Mesodermal cell (in vitro differentiated cells): ENCODE measurements around the gene CDH16.

ENCODE experiments used
- H3K27ac ChIP-seq: 2 replicates; pipeline ENCODE4 v1.7.0; 2013; ENCODE audit warnings: mild to moderate bottlenecking, low read depth, low read length, moderate library complexity; ENCODE audit not compliant: severe bottlenecking
- H3K36me3 ChIP-seq: 2 replicates; pipeline ENCODE4 v1.7.1; 2013; ENCODE audit warnings: mild to moderate bottlenecking, low read length, moderate library complexity; ENCODE audit not compliant: control insufficient read depth, insufficient read depth
- H3K4me1 ChIP-seq: one replicate; pipeline ENCODE4 v1.7.1; 2013; ENCODE audit warnings: mild to moderate bottlenecking, low read length; ENCODE audit not compliant: insufficient read depth, control insufficient read depth, poor library complexity, severe bottlenecking
- H3K4me3 ChIP-seq: 2 replicates; pipeline ENCODE4 v1.7.0; 2013; ENCODE audit warnings: low read length, control low read depth, mild to moderate bottlenecking; ENCODE audit not compliant: insufficient read depth, poor library complexity, severe bottlenecking; ENCODE audit errors: extremely low read depth
- H3K9me3 ChIP-seq: 2 replicates; pipeline ENCODE4 v1.7.1; 2013; ENCODE audit warnings: mild to moderate bottlenecking, low read length, moderate library complexity; ENCODE audit not compliant: control insufficient read depth
- WGBS, 2 experiments: methylation state at CpG; one replicate each; pipeline ENCODE4 v1.1.5; 2013; ENCODE audit warnings: missing lambda C conversion rate in 2 of 2; ENCODE audit not compliant: insufficient coverage in 2 of 2; 5-methylcytosine and 5-hydroxymethylcytosine counted together

Gene CDH16

GRCh38 chr16:66908116-66908515 is 10.6 kb downstream of the CDH16 start:
- no peak overlapping the region for H3K27ac ChIP-seq
- WGBS, 2 experiments = 94 to 100% methylated on average over 3 of the region's 3 CpGs

GRCh38 chr16:66906916-66907836 is 11.5 kb downstream of the CDH16 start:
- Histone ChIP-seq H3K9me3 (no peaks in the 10 kb centered on the region), H3K27ac (no peak overlapping the region), H3K36me3 (no peaks in the 10 kb centered on the region), H3K4me3 (no peak overlapping the region), H3K4me1 (peaks cover 30% of the 10 kb centered on the region)
- 82 to 84% methylated on average over 6 of the region's 7 CpGs for WGBS, 2 experiments

More at GRCh38 chr16:66908116-66908515, 10.6 kb downstream of the CDH16 start:
- H3K9me3 ChIP-seq = no peaks in the 10 kb centered on the region
- H3K4me3 ChIP-seq = no peak overlapping the region
- H3K4me1 ChIP-seq = peaks cover 26% of the 10 kb centered on the region
- no peaks in the 10 kb centered on the region for H3K36me3 ChIP-seq

DNA sequence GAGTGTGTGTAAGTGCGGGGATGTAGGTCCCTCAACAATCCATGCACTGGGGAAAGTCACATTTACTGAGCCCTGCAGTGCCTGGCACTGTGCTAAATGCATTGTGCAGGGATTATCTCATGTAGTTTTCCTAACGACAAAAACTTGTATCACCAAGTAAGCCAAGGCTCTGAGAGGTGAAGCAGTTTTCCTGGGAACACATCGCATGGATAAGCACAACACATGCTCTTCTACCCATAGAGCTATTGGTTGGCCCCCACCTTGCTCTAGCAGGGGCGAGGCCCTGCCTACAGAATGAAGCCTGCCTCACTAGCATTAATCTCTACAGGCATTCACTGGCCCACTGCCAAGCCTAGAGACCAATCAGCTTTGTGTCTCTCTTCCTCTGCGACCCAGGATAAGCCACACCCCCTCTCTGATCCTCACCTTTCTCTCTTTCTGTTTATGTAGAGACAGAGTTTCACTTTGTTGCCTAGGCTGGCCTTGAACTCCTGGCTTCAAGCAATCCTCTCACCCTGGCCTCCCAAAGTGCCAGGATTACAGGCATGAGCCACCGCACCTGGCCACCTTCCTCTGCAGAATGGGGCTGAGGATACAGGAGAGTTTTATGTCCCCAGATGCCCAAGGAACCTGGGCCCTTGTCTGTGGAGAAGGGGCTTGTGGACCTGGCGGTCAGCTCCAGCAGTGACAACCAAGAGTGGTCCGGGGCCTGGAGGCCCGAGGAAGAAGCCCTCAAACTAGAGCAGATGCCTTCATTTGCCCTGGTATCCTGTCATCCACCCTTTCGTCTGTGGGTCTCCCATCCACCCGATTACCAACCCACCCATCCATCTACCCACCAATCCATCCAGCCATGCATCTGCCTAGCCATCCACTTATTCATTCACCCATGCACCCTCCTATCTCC is 12.8 kb downstream of the CDH16 start:
- WGBS, 2 experiments = 89 to 91% methylated on average over 10 of the region's 11 CpGs

DNA sequence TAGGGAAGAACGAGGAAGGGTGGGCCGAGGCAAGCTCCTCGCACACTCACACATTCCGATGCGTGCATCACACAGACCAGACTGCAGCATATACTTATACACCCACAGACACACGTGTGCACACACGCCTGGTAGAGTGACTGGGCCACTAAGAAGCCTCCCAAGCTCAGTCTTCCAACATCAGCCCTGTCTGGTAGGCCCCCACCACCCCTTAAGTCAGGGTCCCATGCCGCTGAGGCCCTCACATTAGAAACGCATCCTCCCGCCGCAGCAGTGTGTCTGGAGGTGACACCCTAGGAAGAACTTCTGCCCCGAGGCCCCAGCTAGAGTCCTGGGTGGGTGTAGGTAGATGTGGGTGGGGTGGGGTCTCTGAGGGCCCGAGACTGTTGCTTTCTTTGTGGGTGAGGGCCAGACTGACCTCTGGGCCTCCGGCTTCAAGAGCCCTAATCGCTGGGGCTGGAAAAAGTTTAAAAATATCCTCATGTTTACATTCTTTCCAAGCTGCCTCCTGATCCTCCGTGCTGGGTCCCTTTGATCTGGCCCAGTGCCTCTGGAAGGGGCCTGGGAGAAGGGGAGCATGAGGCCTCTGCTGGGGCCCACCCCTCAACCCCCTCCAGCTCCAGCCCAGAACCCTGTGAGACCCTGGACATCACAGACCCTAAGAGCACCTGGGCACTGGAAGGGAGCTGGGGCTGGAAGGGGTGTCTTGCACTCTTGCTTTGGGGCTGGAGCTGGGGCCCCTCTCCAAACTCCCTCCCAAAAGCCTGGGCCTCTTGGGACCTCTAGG is 13.6 kb downstream of the CDH16 start:
- Histone ChIP-seq H3K4me1 (peaks cover 40% of the 10 kb centered on the region), H3K36me3 (no peaks in the 10 kb centered on the region), H3K27ac (peak overlapping the region; percentile 78), H3K4me3 (no peak overlapping the region), H3K9me3 (no peaks in the 10 kb centered on the region)
- WGBS, 2 experiments = 74 to 93% methylated on average over 7 of the region's 16 CpGs

More for the DNA sequence above, 12.8 kb downstream of the CDH16 start:
- Histone ChIP-seq H3K36me3 (no peaks in the 10 kb centered on the region), H3K9me3 (no peaks in the 10 kb centered on the region), H3K27ac (peak overlapping the region; percentile 78), H3K4me3 (no peak overlapping the region), H3K4me1 (peaks cover 35% of the 10 kb centered on the region)

GRCh38 chr16:66904428-66904845 is 14.2 kb downstream of the CDH16 start:
- peaks cover 46% of the 10 kb centered on the region for H3K4me1 ChIP-seq
- WGBS, 2 experiments = 88 to 89% methylated on average over 6 to 7 of the region's 13 CpGs
- H3K36me3 ChIP-seq = no peaks in the 10 kb centered on the region
- no peak overlapping the region for H3K27ac ChIP-seq
- H3K4me3 ChIP-seq = no peak overlapping the region
- no peaks in the 10 kb centered on the region for H3K9me3 ChIP-seq

GRCh38 chr16:66903544-66904427 is 14.9 kb downstream of the CDH16 start:
- H3K36me3 ChIP-seq = no peaks in the 10 kb centered on the region
- H3K4me3 ChIP-seq = no peak overlapping the region
- no peaks in the 10 kb centered on the region for H3K9me3 ChIP-seq
- no peak overlapping the region for H3K27ac ChIP-seq
- WGBS, 2 experiments = 89 to 91% methylated on average over 7 to 8 of the region's 11 CpGs
- peaks cover 50% of the 10 kb centered on the region for H3K4me1 ChIP-seq

GRCh38 chr16:66902648-66903543 is 15.8 kb downstream of the CDH16 start:
- no peak overlapping the region for H3K27ac ChIP-seq
- 86 to 88% methylated on average over 5 to 13 of the region's 14 CpGs for WGBS, 2 experiments
- H3K4me3 ChIP-seq = no peak overlapping the region
- no peaks in the 10 kb centered on the region for H3K36me3 ChIP-seq
- peaks cover 50% of the 10 kb centered on the region for H3K4me1 ChIP-seq
- no peaks in the 10 kb centered on the region for H3K9me3 ChIP-seq

GRCh38 chr16:66901626-66902025 is 17.1 kb downstream of the CDH16 start:
- H3K4me1 ChIP-seq = peaks cover 50% of the 10 kb centered on the region
- WGBS, 2 experiments = 94 to 100% methylated on average over 10 of the region's 10 CpGs
- H3K4me3 ChIP-seq = no peak overlapping the region
- no peak overlapping the region for H3K27ac ChIP-seq
- H3K9me3 ChIP-seq = no peaks in the 10 kb centered on the region
- H3K36me3 ChIP-seq = no peaks in the 10 kb centered on the region
